ENCODE results near the gene ITIH5. TPM values are rescaled to one million over a fixed set of nuclear protein-coding genes. Genes with fewer than 3 reads are reported as not detected.

The ITIH5 gene
- total RNA-seq, 1 donor from 2014 or later = not detected

DNA sequence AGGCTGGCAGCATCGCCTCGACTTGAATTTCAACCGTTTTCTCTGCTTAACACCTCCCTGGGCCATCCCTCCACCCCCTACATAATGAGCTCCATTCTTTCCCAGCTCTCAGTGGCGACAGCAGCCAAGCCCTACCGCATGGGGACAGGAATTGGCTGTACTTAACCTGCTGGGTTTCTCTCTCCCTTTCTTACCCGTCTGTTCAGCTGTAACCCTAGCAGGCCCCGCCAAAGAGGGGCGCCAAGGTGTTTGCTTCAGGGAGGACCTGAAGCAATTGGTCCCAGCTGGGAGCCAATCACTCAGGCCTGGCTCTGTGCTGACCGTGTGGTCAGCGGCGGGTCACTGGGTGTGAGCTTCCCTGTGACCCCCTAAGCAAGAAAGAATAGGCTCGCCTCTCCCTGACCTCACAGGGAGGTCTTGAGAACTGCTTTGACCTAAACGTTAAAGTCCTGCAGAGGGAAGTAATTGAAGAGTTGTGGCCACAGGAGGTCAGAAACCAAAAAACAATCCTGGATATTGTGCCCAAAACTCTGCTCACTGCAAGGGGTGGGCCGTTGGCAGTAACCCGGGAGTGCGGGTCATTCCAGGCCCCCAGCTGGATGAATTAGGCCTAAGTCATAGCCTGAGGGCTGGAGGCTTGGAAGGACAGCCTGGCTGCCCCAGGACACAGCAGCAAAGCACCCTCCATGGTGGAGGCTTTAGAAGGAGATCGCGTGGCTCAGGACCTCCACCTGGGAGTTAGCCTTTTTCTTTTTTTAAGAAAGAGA, 114.6 kb downstream of the ITIH5 start:
- intact Hi-C loops (cut with micrococcal nuclease) = no loop called here

DNA sequence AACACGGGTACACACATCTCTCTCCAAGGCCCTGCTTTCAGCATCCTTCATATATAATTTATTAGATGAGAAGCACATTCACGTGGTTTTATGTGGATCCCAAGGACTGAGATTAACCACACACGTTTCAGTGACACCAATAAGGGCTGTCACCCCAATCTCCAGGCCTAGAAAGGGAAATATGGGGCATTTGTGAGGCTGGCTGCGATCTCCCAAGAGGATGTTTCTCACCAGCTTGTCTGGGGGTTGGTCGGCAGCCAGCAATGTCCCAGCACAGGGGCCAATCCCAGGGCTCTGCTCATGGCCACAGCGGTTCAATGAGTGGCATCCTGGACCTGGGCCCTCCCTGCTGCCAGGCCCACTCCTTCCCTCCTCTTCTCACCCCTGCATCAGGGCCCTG, 115.5 kb downstream of the ITIH5 start:
- intact Hi-C loops (cut with micrococcal nuclease) = no loop called here

DNA sequence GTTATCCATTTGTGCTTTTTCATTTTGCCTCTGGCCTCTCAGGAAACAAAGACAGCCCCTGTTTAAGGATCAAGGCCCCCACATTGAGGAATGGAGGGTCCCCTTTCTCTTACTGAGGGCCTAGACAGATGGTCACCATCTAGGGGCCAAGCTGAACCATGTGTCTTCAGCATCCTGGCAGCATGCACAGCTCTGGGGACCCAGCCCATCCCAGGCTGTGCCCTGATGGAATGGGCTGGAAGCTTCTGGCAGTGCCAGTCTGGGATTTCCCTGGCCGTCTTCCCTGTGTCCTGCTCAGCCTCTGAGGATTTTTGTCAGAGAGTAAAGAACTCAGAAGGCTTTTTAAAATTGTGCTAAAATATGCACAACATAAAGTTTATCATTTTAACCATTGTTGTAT, 116.8 kb downstream of the ITIH5 start:
- intact Hi-C loops (cut with micrococcal nuclease) = no loop called here

DNA sequence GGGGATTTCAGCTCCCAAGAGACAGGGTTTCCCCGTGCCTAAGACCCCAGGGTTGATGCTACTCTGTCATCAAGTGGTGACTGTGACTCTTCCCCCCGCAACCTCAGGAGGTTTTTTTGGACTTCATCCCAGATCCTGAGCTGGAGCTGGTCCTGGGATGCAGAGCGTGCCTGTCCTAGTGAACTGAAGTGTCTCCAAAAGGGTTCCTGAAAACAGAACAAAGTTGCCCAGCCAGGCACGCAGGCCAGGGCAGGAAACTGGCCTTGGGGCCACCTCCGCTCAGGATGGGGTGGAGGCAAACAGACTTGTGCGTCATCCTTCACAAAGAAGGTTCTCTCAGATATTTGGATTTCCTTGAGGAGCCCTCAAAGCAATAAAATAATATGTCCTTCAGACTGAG, 118.9 kb downstream of the ITIH5 start:
- intact Hi-C loops (cut with micrococcal nuclease) = no loop called here

DNA sequence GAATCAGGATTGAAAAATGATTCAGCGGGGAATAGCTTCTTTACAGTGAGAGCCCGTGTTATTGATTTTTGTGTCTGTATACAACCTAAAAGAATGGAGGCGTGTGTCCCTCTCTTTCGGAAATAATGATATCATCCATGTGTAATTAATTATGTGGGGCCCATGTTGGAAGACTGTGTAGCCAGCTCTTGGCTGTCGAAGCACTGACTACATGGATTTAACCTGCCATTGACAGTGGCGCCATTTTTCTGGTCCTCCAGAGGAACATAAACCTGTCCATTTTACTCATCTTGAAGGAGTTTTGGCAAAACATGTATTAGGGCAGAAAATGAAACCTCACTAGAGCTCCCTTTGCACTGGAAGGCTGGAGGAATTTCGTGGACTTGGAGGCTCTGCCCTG, 119.6 kb downstream of the ITIH5 start:
- intact Hi-C loops (cut with micrococcal nuclease) = no loop called here

DNA sequence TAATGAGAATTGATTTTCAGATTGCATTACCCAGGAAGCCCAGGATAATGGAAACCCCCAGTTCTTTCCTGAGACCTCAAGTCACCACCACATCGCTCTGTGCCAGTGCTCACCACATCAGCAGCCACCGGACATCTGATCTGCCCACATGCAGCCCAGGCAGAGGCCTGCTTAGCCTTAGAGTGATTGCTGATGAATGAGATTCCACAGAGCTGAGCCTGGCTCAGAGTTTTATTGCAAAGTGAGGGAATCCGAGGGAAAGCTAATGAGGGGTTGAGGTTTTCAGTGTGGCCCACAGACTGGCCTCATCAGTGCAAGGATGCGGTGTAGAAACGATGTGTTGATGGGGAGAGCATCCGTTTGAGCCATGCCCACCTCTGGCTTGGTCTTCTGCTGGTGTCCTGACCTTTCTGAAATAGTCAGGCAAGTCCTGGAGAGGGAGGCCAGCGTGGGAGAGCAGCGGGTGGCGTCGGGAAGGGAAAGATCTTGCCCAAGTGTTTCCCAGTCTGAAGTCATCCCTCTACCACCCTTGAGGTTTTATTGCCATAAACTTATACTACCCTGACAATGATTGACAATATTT, 120.3 kb downstream of the ITIH5 start:
- intact Hi-C loops (cut with micrococcal nuclease) = no loop called here

DNA sequence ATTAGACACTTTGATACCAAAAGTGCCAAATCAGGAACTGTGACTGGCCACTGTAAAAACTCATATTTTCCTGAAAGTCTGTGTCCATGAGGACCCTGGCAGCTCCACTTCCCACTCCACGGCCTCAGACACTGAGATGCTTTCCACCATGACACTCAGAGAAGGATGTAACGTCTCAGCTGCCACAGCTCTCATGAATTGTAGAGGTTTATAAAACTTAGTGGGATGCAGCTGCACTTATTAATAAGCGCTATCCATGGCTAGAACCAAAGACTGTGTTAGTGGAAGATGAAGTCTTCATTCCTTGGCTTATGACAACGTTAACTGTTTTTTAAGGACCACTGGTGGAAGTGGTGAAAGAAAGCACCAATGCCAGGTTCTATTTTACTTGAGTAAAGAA, 121.0 kb downstream of the ITIH5 start:
- intact Hi-C loops (cut with micrococcal nuclease) = no loop called here

DNA sequence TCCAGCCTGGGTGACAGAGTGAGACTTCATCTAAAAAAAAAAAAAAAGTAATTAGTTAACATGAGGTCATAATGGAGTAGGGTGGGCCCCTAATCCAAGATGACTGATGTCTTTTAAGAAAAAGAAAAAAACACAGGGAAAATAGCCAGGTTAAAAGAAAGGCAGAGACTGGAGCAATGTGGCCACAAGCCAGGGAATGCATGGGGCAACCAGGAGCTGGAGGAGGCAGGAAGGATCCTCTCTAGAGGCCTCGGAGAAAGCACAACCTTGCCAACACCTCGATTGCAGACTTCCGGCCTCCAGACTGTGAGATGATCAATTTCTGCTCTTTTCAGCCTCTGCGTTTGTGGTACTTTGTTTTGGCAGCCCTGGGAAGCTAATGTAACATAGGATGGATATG, 121.5 kb downstream of the ITIH5 start:
- intact Hi-C loops (cut with micrococcal nuclease) = no loop called here

DNA sequence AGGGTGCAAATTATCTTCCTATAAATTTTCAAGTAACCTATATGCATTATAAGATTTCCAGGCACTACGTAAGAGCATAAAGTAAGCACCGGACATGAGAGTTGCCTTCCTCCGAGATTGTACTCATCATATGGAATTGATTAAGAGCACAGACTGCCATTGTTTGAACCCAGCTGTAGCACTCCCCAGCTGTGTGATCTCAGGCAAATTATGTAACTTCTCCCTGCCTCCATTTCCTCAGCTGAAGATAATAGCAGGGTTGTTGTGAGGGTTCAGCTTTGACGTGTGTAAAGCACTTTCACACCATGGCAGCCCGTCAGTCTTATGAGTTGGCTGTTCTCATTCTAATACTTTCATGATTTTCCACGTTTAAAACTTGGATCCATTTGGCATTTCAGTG, 122.6 kb downstream of the ITIH5 start:
- intact Hi-C loops (cut with micrococcal nuclease) = no loop called here

DNA sequence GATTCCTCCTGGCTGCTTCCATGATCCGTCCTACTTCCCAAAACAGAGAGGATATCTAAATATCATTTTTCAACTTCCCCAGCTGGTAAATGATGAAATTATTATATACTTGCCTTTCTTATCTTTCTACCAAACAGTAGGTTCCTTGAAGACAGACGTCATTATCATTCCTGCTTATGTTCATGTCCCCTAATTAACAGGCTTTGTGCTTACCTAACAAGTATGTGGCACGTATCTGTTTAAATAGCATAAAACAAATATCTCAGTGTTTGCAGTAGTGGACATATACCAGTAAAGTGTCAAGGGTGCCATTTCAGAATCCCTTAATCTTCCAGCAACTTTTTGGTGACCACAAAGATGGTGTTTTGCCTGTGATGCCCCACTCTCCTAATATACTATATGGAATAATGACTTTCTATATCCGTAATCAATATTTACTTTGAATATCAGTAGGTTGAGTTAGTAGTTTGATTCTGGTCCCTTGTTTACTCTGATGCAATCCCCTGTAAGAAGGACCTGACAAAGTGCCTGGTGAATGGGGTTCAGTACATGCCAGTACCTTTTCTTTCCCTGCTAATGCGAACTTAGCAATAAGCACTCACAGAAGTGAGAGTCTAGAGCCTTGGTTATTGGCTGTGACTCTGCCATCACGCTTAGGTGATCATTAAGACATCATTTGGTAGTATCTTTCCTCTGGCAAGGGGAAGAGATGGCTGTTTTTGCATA, 124.4 kb downstream of the ITIH5 start:
- intact Hi-C loops (cut with micrococcal nuclease) = no loop called here

DNA sequence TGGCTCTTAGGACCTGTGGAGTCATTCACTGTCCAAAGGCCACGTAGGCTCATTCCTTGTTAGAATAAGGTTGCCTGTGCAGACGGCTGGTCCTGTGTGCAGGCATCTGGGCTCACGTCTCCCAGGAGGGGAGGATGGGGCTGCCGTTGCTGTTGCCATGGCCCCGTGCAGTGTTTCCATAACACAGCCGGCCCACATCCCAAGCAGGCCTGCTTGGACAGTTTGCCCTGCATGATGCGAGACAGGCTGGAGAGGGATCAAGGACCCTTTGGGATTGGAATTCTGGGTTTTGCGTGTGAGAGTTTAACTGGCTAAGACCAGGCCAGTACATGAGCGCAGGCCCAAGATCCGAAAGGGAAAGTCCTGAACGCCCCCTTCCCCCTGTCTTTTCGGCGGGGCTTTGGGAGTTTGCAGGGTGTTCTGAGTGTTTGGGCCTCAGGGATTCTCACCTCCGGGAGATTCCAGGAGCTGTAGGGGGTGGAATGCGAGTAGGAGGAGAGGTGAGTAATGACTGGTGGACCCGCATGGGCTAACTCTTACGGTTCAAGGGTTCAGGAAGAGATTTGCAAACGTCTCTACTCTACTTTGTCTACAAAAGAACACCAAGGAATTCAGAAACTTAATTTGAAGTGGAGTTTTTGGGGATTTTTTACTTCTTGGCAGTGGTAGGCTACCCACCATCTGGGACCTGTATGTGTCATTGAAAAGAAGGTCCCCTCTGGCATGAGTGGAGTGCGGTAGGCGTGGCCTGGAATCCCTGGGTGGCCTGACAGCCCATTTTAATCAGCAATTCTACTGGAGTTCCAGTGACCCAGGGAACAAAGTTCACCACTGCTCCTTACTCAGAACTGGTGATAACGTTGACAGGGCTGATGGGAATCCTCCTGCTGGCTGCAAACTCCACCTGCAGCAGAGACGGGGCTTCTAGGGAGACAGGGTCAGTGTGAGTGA, 125.4 kb downstream of the ITIH5 start:
- intact Hi-C loops (cut with micrococcal nuclease) = no loop called here

DNA sequence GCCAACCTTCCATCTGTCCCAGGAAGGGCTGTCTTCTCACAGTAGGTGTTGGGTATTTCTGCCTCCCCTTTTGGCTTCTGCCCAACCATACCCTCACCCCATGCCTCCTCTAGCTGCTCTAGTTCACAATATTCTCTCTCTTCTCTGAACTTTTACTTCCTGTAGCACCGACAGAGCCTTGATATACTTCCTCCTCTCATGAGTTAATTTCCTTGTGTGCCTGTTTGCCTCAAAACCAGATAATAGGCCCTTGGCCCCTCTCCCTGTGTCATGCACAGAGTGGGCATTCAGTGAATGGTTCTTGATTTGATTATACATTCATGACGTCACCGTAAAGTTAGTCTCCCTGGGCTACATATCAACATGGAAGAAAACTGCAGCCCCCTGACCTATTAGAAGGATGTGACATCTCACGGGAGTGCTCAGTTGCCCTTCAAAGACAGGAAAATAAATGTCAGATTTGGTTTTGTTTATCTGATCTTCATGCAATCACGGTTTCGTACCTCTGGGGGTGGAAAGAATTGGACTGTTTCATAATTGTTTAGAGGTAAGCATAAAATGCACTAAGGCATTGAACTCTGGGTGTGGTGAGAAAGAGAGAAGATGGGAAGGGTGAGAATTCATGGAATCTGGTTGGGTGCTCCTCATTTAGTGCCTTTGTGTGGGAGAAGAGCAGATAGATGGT, 127.7 kb downstream of the ITIH5 start:
- intact Hi-C loops (cut with micrococcal nuclease) = no loop called here

DNA sequence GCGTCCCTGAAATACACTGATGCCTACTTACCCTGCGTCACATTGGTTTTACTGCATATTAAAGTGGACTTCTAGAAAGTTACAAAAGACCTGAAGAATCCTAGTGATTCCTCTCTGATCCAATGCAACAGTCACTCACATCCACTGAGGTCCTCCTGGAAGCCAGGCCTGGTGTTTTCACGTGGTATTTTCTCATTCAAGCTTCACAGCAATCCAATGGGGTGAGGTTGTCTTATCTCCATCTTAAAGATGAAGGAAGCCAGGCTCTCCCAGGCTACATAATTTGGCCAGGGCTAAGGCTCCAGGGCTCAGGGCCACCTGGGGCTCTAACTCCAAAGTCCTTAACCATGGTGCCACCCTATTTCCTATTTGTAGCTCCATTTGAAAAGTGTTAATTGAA, 129.6 kb downstream of the ITIH5 start:
- intact Hi-C loops (cut with micrococcal nuclease) = no loop called here

DNA sequence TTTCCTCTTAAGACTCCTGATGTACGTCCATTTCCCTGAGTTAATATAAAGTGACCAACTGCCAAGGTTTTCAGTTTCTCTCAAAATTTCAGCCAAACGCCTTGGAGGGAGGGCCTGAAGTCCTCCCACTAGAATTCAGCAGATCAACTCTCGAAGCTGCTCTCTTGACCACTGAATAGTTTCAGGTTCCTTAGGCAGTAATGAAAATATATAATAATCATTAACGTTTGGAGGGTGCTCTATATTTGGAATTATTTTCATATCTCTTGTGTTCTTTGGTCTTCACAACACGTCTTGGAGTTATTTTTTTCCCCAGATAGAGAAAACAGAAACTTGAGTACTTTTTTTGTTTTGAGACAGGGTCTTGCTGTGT, 132.3 kb downstream of the ITIH5 start:
- intact Hi-C loops (cut with micrococcal nuclease) = no loop called here

DNA sequence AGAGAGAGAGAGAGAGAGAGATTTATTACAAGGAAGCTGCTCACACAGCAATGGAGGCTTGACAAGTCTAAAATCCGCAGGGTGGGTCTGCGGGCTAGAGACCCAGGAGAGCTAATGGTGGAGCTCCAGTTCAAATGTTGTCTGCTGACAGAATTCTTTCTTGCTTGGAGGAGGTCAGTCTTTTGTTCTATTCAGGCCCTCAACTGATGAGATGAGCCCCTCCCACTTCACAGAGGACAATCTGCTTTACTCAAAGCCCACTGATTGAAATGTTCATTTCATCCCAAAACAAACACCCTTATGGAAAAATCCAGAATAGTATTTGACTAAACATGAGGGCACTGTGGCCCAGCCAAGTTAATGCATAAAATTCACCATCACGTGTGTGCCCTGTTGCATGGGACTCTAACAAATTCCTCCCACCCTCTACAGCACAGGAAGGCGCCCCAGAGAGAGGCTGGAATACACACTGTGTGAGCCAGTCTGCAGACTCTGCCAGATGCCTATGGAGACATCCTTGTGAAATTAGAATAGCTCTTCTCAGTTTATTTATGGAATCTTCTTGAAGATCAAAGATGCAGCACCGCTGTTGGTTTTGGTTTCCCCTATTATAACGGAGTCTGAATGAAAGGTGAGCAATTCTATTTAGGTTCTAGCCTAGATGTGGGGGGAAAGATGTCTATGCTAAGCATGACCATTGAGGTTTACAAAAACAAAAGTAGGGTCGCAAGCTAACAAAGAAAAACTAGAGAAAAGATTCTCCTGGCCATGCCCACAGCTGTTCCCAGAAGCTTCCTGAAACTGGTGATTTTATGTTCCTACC, 132.9 kb downstream of the ITIH5 start:
- intact Hi-C loops (cut with micrococcal nuclease) = no loop called here

DNA sequence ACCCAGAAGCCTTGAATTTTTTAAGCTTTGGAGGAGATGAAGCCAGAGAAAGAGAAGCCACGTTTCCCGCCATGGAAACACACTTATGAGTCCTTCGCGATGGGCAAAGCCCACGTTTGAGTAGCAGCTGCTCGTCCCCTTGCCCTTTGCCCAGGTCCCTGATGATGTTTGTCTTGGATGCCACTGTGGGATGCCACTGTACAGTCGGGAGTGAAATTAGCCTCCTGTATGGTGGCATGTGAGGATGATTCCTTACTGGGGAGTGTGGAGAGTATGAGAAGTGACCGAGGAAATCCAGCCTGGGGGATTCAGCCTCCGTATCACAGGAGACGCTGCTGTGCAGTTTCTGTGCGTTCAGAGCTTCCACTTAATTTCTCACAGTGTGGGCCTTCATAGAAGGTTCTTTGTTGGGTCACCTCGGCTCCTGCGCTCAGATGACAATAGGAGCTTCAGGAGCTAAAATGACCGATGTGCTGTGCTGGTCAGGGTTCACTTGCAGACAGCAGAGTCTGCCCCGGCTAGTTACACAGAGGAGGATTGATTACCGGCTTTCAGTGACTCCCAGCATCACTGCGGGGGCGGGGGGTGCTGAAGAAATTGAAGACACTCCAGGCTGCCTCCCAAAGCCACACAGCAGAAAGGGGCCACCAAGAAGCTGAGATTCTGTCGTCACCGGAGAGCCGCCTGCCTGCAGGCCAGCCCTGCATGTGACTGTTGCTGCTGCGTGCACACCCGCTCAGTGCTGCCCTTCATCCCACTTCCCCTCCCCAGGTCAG, 133.9 kb downstream of the ITIH5 start:
- intact Hi-C loops (cut with micrococcal nuclease) = no loop called here

DNA sequence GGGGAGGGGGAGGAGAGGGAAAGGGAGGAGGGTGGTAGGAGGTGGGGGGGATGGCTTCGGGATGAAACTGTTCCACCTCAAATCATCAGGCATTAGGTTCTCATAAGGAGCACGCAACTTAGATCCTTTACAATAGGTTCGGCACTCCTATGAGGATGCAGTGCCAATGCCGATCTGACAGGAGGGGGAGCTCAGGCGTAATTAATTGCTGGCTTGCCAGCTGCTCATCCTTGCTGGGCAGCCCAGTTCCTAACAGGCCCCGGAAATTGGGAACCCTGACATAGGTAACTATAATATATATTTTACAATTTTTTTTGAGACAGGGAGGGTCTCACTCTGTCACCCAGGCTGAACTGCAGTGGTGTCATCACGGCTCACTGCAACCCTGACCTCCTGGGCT, 137.1 kb downstream of the ITIH5 start:
- intact Hi-C loops (cut with micrococcal nuclease) = loop anchor here (5.0 to 10.0 kb wide), 4 partner anchors 93 to 615 kb away; no protein-coding TSS in a partner anchor

DNA sequence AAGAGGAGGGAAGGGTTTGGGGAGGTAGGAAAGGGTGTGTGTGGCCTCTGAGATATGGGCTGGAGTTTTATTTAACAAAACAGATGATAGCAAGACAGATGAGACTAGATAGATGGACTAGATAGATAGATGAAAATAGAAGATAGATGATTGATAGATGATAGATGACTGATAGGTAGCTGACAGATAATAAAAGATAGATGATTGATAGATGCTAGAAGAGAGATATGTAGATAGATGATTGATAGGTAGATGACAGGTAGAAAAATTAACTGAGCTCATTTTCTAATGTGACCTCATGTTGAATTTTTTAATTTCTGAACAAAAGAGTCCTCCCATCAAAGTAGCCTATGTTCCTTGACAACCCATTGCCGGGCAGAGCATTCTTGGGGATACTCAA, 139.3 kb downstream of the ITIH5 start:
- intact Hi-C loops (cut with micrococcal nuclease) = loop anchor here (5.0 to 10.0 kb wide), 4 partner anchors 95 to 613 kb away; no protein-coding TSS in a partner anchor

DNA sequence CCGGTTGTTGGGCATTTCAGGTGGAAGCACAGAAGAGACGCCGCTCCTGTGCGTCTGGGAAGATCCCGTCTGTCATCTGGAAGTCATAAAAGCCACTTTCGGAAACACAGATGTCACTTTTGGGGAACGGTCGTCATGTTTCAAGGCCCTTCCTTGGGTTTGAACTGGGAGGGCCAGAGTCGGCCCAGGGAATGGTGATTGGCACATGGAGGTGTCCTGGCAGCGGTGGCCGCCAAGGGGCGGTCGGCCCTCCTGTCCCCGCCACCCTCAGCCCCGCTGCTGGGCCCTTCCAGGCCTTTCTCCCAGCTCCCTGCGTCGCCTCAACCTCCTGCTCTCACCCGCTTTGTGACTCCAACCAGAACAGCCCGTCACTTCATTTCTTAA, 140.8 kb downstream of the ITIH5 start:
- intact Hi-C loops (cut with micrococcal nuclease) = loop anchor here (5.0 to 10.0 kb wide), 4 partner anchors 96 to 611 kb away; no protein-coding TSS in a partner anchor
